Endothelial cell of umbilical vein (primary cell): ENCODE results near the gene CMIP. TPM values are rescaled to one million over a fixed set of nuclear protein-coding genes. Genes with fewer than 3 reads are reported as not detected.

ENCODE experiments used
- BruUV-seq: library from RNA; stranded (reverse); fragments of 400-500 nt; replicated peaks from 2 replicates; lab custom pipeline; 2021; lab: Mats Ljungman, UMichigan
- CTCF ChIA-PET: fragments of 300-600, 350-600 bp; sonication (Branson Sonifier 250); formaldehyde crosslinking; loops from one replicate; lab custom pipeline; 2021; ENCODE audit warnings: antibody characterized with exemption, inconsistent platforms; lab: Charles Lee
- POLR2A ChIA-PET: fragments of 300-600, 350-600 bp; sonication (Branson Sonifier 250); formaldehyde crosslinking; loops from one replicate; lab custom pipeline; 2021; ENCODE audit warnings: antibody characterized with exemption, inconsistent platforms; lab: Charles Lee
- DNase-seq: peaks from one replicate; pipeline ENCODE4 v3.0.0-alpha.2; 2011; ENCODE audit warnings: low read depth, low spot score
- FAIRE-seq: peaks from 2 replicates; lab custom pipeline; 2011; peaks lifted over from hg19 to GRCh38; lab: Jason Lieb, UNC
- H2AFZ ChIP-seq: 2 replicates; pipeline ENCODE4 v1.6.0; 2012; ENCODE audit warnings: low read depth, low read length, control low read depth, inconsistent platforms
- H3K27ac ChIP-seq: 2 replicates; pipeline ENCODE4 v1.5.1; 2011; ENCODE audit warnings: low read depth, mild to moderate bottlenecking, control low read depth, low read length, moderate library complexity; ENCODE audit not compliant: insufficient read depth
- H3K27me3 ChIP-seq, 2 experiments: 2 replicates each; pipeline versions ENCODE4 v1.6.0 to v1.6.1; 2011; ENCODE audit warnings: low read length in 2 of 2, mixed read lengths in 1 of 2; ENCODE audit not compliant: control insufficient read depth in 2 of 2, insufficient read depth in 2 of 2
- H3K36me3 ChIP-seq, 2 experiments: 2 replicates in 1 of 2; 3 replicates in 1 of 2; pipeline ENCODE4 v1.5.1; 2011; ENCODE audit warnings: low read length in 2 of 2, mild to moderate bottlenecking in 1 of 2, moderate library complexity in 1 of 2; ENCODE audit not compliant: control insufficient read depth in 2 of 2, insufficient read depth in 2 of 2; ENCODE audit errors: extremely low read depth in 1 of 2
- H3K4me1 ChIP-seq: 3 replicates; pipeline ENCODE4 v1.5.1; 2011; ENCODE audit warnings: mild to moderate bottlenecking, low read length; ENCODE audit not compliant: control insufficient read depth, insufficient read depth; ENCODE audit errors: extremely low read depth
- H3K4me2 ChIP-seq: 2 replicates; pipeline ENCODE4 v1.6.1; 2011; ENCODE audit warnings: low read length, control low read depth, mixed read lengths; ENCODE audit not compliant: insufficient read depth
- H3K4me3 ChIP-seq, 3 experiments: fragments of 200-600 bp in 1 of 3; sonication (generic), shearing (Covaris generic) in 1 of 3; replicated peaks in 1 of 3; 2 replicates each; pipeline ENCODE4 v1.5.1; 2011 to 2016; ENCODE audit warnings: control low read depth in 3 of 3, low read length in 3 of 3, mild to moderate bottlenecking in 2 of 3, inconsistent platforms in 1 of 3, low read depth in 1 of 3, moderate library complexity in 1 of 3; ENCODE audit not compliant: insufficient read depth in 1 of 3
- H3K79me2 ChIP-seq: 2 replicates; pipeline ENCODE4 v1.6.0; 2012; ENCODE audit warnings: low read length, inconsistent platforms; ENCODE audit not compliant: control insufficient read depth, insufficient read depth
- H3K9ac ChIP-seq: replicated peaks from 2 replicates; pipeline ENCODE3; 2011; ENCODE audit warnings: low read length, control low read depth; ENCODE audit not compliant: insufficient read depth; ENCODE audit errors: extremely low read depth
- H3K9me1 ChIP-seq: replicated peaks from 3 replicates; pipeline ENCODE4 v1.6.0; 2011; ENCODE audit warnings: mild to moderate bottlenecking, low read length; ENCODE audit not compliant: control insufficient read depth, insufficient read depth; ENCODE audit errors: extremely low read depth
- H3K9me3 ChIP-seq: replicated peaks from 2 replicates; pipeline ENCODE4 v1.5.1; 2012; ENCODE audit warnings: low read length, inconsistent platforms; ENCODE audit not compliant: control insufficient read depth, insufficient read depth
- H4K20me1 ChIP-seq: replicated peaks from 2 replicates; pipeline ENCODE3; 2011; ENCODE audit warnings: mild to moderate bottlenecking, low read length; ENCODE audit not compliant: control insufficient read depth, insufficient read depth; ENCODE audit errors: extremely low read depth
- EZH2 ChIP-seq: IDR thresholded peaks from 2 replicates; pipeline ENCODE4 v1.6.1; 2012; ENCODE audit warnings: borderline replicate concordance, low read depth, mild to moderate bottlenecking, moderate library complexity, low read length, inconsistent platforms; ENCODE audit not compliant: severe bottlenecking
- FOS ChIP-seq: IDR thresholded peaks from 2 replicates; pipeline ENCODE4 v1.6.1; 2011; ENCODE audit warnings: mild to moderate bottlenecking, low read length, moderate library complexity, borderline replicate concordance; ENCODE audit not compliant: insufficient read depth
- GATA2 ChIP-seq: IDR thresholded peaks from 2 replicates; pipeline ENCODE4 v1.7.0; 2011; ENCODE audit warnings: low read depth, mild to moderate bottlenecking, moderate library complexity, mixed read lengths, low read length; ENCODE audit not compliant: insufficient read length, insufficient read depth
- JUN ChIP-seq: IDR thresholded peaks from 2 replicates; pipeline ENCODE4 v1.6.1; 2011; ENCODE audit warnings: borderline replicate concordance, low read depth; ENCODE audit not compliant: insufficient read length, insufficient read depth
- MYC ChIP-seq: IDR thresholded peaks from one replicate; pipeline ENCODE4 v1.6.1; 2011; ENCODE audit warnings: mild to moderate bottlenecking, low read depth, low read length
- POLR2A ChIP-seq: IDR thresholded peaks from 2 replicates; pipeline ENCODE4 v1.6.1; 2012; ENCODE audit warnings: low read depth, mild to moderate bottlenecking, control low read depth, low read length
- POLR2AphosphoS5 ChIP-seq: IDR thresholded peaks from 2 replicates; pipeline ENCODE4 v1.6.1; 2012; ENCODE audit warnings: low read depth, mild to moderate bottlenecking, control low read depth, low read length, moderate library complexity; ENCODE audit not compliant: insufficient read depth
- dilution Hi-C: fragments of 300-500 bp; cut with MboI; formaldehyde crosslinking; loops from one replicate; pipeline ENCODE4 v1.15.0; 2019; ENCODE audit warnings: low sequenced_read_pairs; ENCODE audit not compliant: extremely low pct_ligation_motif_present
- intact Hi-C: fragments of 100-400 bp; cut with micrococcal nuclease; formaldehyde crosslinking; loops from one replicate; pipeline ENCODE4 v1.10.0; 2022
- polyA plus RNA-seq, 4 experiments: library from polyadenylated mRNA; depleted of rRNA in 3 of 4; stranded (reverse) in 3 of 4; unstranded in 1 of 4; fragments of >200 nt; gene quantifications; 2 replicates each; pipeline versions ENCODE4 v1.2.1 to v1.2.3, GENCODE V29; 2011 to 2012; ENCODE audit warnings: missing spikeins in 1 of 4
- total RNA-seq: library from RNA; stranded (reverse); gene quantifications from 2 replicates; pipeline ENCODE4 v1.2.3, GENCODE V29; 2021
- TF ChIP-seq, protein P1 (sequence below), 2 donors: IDR thresholded peaks; 1 replicate in 1 of 2; 2 replicates in 1 of 2; pipeline ENCODE4 v1.5.1; 2011; ENCODE audit warnings: low read length in 2 of 2, mild to moderate bottlenecking in 2 of 2, moderate library complexity in 2 of 2, control low read depth in 1 of 2, inconsistent platforms in 1 of 2, low read depth in 1 of 2; ENCODE audit not compliant: insufficient read depth in 1 of 2; ENCODE audit errors: extremely low read depth in 1 of 2
- TF ChIP-seq, protein P2 (sequence below): IDR thresholded peaks from 2 replicates; pipeline ENCODE4 v1.6.1; 2011; ENCODE audit not compliant: insufficient read depth, insufficient read length

CMIP gene
- total and polyA plus RNA-seq, 2 donors (not counting 3 experiments of a cell fraction or from before 2014, with no cell fraction given) = 29.0 to 101 TPM

DNA sequence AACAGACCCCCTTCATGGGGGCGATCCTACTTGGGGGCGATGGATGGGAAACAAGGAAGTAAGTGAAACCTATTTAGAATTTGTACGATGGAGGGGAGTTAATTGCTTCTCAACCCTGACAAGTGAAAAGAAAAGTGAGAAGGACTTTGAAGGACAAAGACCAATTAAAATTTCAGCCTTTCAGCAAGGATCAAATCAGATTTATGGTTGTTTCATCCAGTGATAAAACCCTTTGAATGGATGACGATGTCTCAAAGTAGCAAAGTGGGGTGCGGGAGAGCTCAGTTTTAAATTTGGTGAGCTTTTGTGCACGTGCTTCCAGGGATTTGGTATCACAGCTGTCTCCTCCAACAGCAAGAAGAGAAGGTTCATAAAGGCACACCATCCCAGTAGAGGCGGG, 51.7 kb downstream of the CMIP start:
- Histone ChIP-seq H3K79me2 (peaks cover 43% of the 10 kb centered on the region), H3K4me1 (peaks cover 84% of the 10 kb centered on the region), H3K27me3 (no peaks in the 10 kb centered on the region), H2AFZ (no peak overlapping the region), H3K4me2 (no peak overlapping the region), H3K9me3 (no peaks in the 10 kb centered on the region), H3K9me1 (no peaks in the 10 kb centered on the region), H3K4me3 (no peak overlapping the region), H4K20me1 (no peaks in the 10 kb centered on the region), H3K36me3 (no peaks in the 10 kb centered on the region), H3K27ac (no peak overlapping the region), H3K9ac (no peak overlapping the region)
- intact Hi-C loops (no loop called here), dilution Hi-C loops (no loop called here)
- POLR2A ChIA-PET = no interaction called here
- no TSS peak for BruUV-seq
- FAIRE-seq (no peak), DNase-seq (no peak)
- TF ChIP-seq, protein P1, sequence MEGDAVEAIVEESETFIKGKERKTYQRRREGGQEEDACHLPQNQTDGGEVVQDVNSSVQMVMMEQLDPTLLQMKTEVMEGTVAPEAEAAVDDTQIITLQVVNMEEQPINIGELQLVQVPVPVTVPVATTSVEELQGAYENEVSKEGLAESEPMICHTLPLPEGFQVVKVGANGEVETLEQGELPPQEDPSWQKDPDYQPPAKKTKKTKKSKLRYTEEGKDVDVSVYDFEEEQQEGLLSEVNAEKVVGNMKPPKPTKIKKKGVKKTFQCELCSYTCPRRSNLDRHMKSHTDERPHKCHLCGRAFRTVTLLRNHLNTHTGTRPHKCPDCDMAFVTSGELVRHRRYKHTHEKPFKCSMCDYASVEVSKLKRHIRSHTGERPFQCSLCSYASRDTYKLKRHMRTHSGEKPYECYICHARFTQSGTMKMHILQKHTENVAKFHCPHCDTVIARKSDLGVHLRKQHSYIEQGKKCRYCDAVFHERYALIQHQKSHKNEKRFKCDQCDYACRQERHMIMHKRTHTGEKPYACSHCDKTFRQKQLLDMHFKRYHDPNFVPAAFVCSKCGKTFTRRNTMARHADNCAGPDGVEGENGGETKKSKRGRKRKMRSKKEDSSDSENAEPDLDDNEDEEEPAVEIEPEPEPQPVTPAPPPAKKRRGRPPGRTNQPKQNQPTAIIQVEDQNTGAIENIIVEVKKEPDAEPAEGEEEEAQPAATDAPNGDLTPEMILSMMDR (IDR thresholded peaks at IDR 0.05; ENCODE audit: extremely low read depth in 1 of 2, insufficient read depth in 1 of 2, low read depth in 1 of 2, low read length in 2 of 2) = no peak
- TF ChIP-seq FOS = no peak
- no peak for TF ChIP-seq GATA2
- TF ChIP-seq, protein P2, sequence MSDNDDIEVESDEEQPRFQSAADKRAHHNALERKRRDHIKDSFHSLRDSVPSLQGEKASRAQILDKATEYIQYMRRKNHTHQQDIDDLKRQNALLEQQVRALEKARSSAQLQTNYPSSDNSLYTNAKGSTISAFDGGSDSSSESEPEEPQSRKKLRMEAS = no peak
- no peak for TF ChIP-seq JUN
- TF ChIP-seq MYC = no peak
- no peak for TF ChIP-seq POLR2A
- no peak for TF ChIP-seq POLR2AphosphoS5
- no peak for TF ChIP-seq EZH2
- CTCF ChIA-PET = interaction anchor here (1.4 kb wide), 2 partner anchors 10 to 67 kb away, joined by 3 to 5 read pairs; no protein-coding TSS in a partner anchor
